Vagina (tissue), 2 donors: Measurements from ENCODE around the gene PBLD. TPM values are rescaled to one million over a fixed set of nuclear protein-coding genes. Genes with fewer than 3 reads are reported as not detected.

Source experiments
- DNase-seq, 2 donors: peaks; one replicate each; pipeline ENCODE4 v3.0.0-alpha.2; 2017; ENCODE audit errors: extremely low spot score in 2 of 2
- H3K27ac ChIP-seq: fragments of 200-600 bp; sonication (generic); one replicate; pipeline ENCODE4 v1.5.1; 2019
- H3K27me3 ChIP-seq: fragments of 200-600 bp; sonication (generic); one replicate; pipeline ENCODE4 v1.5.1; 2019
- H3K36me3 ChIP-seq, 2 donors: fragments of 200-600 bp; sonication (generic); one replicate each; pipeline ENCODE4 v1.5.1; 2017 to 2019
- H3K4me1 ChIP-seq: fragments of 200-600 bp; sonication (generic); one replicate; pipeline ENCODE4 v1.5.1; 2019
- H3K4me3 ChIP-seq, 2 donors: fragments of 200-600 bp; sonication (generic); 1 replicate in 1 of 2; 2 replicates in 1 of 2; pipeline ENCODE4 v1.5.1; 2016 to 2019
- H3K9me3 ChIP-seq: fragments of 200-600 bp; sonication (generic); one replicate; pipeline ENCODE4 v1.5.1; 2019
- CTCF ChIP-seq, 3 experiments: fragments of 450-650 bp in 2 of 3; fragments of 200-600 bp in 1 of 3; sonication (generic) in 1 of 3; IDR thresholded peaks; one replicate each; pipeline ENCODE4 v1.5.1; 2017 to 2019; ENCODE audit warnings: antibody characterized with exemption in 3 of 3, mild to moderate bottlenecking in 2 of 3, moderate library complexity in 2 of 3
- POLR2A ChIP-seq, 2 donors: fragments of 450-650 bp; IDR thresholded peaks; one replicate each; pipeline ENCODE4 v1.6.1; 2017; ENCODE audit warnings: antibody characterized with exemption in 2 of 2, mild to moderate bottlenecking in 2 of 2, moderate library complexity in 2 of 2
- POLR2AphosphoS5 ChIP-seq, 2 donors: sonication (generic); formaldehyde crosslinking; IDR thresholded peaks; one replicate each; pipeline ENCODE4 v1.9.0; 2017; ENCODE audit warnings: antibody characterized with exemption in 2 of 2, mild to moderate bottlenecking in 2 of 2, low read depth in 1 of 2; ENCODE audit not compliant: insufficient read depth in 1 of 2
- intact Hi-C: fragments of 100-400 bp; cut with DNase I; formaldehyde crosslinking; loops from one replicate; pipeline ENCODE4 v1.15.1; 2023
- total RNA-seq: library from RNA; depleted of rRNA; stranded (reverse); fragments of >200 nt; gene quantifications from one replicate; pipeline ENCODE4 v1.2.3, GENCODE V29; 2016

Gene PBLD
- total RNA-seq, 1 donor from 2014 or later, result 1.2 TPM

GRCh38 chr10:68238371-68238770 is 94.4 kb downstream of the PBLD start:
- intact Hi-C loops, result no loop called here
- Histone ChIP-seq H3K27me3 (no peaks in the 10 kb centered on the region), H3K9me3 (no peaks in the 10 kb centered on the region), H3K36me3 (no peaks in the 10 kb centered on the region), H3K4me1 (no peaks in the 10 kb centered on the region), H3K27ac (no peak overlapping the region), H3K4me3 (no peak overlapping the region)
- no peak for TF ChIP-seq POLR2AphosphoS5 (IDR thresholded peaks at IDR 0.05; ENCODE audit: insufficient read depth in 1 of 2, low read depth in 1 of 2)
- TF ChIP-seq POLR2A (IDR thresholded peaks at IDR 0.05), result no peak
- TF ChIP-seq CTCF (IDR thresholded peaks at IDR 0.05), result no peak
- DNase-seq, result no peak

- TF ChIP-seq CTCF (IDR thresholded peaks at IDR 0.05) (no peak), POLR2A (IDR thresholded peaks at IDR 0.05) (no peak), POLR2AphosphoS5 (IDR thresholded peaks at IDR 0.05; ENCODE audit: insufficient read depth in 1 of 2, low read depth in 1 of 2) (no peak)
- Histone ChIP-seq H3K4me1 (no peaks in the 10 kb centered on the region), H3K4me3 (no peak overlapping the region), H3K9me3 (no peaks in the 10 kb centered on the region), H3K27ac (no peak overlapping the region), H3K27me3 (no peaks in the 10 kb centered on the region), H3K36me3 (no peaks in the 10 kb centered on the region)
- intact Hi-C loops, result no loop called here
- DNase-seq, result no peak
These were observed 95.6 kb downstream of the PBLD start for GRCh38 chr10:68237173-68237572.

GRCh38 chr10:68235581-68235980 is 97.1 kb downstream of the PBLD start:
- Histone ChIP-seq H3K9me3 (no peaks in the 10 kb centered on the region), H3K27me3 (no peaks in the 10 kb centered on the region), H3K4me1 (peaks cover 6% of the 10 kb centered on the region), H3K4me3 (no peak overlapping the region), H3K36me3 (no peaks in the 10 kb centered on the region), H3K27ac (no peak overlapping the region)
- intact Hi-C loops, result no loop called here
- TF ChIP-seq POLR2A (IDR thresholded peaks at IDR 0.05) (no peak), CTCF (IDR thresholded peaks at IDR 0.05) (no peak), POLR2AphosphoS5 (IDR thresholded peaks at IDR 0.05; ENCODE audit: insufficient read depth in 1 of 2, low read depth in 1 of 2) (no peak)
- DNase-seq, result no peak

- no peak for DNase-seq
- Histone ChIP-seq H3K27ac (no peak overlapping the region), H3K4me3 (no peak overlapping the region), H3K36me3 (no peaks in the 10 kb centered on the region), H3K27me3 (no peaks in the 10 kb centered on the region), H3K9me3 (no peaks in the 10 kb centered on the region), H3K4me1 (peaks cover 6% of the 10 kb centered on the region)
- intact Hi-C loops, result no loop called here
- TF ChIP-seq POLR2A (IDR thresholded peaks at IDR 0.05) (no peak), POLR2AphosphoS5 (IDR thresholded peaks at IDR 0.05; ENCODE audit: insufficient read depth in 1 of 2, low read depth in 1 of 2) (no peak), CTCF (IDR thresholded peaks at IDR 0.05) (no peak)
These were observed 97.6 kb downstream of the PBLD start for GRCh38 chr10:68235111-68235510.

GRCh38 chr10:68233046-68233445 is 99.7 kb downstream of the PBLD start:
- intact Hi-C loops, result no loop called here
- Histone ChIP-seq H3K27me3 (no peaks in the 10 kb centered on the region), H3K4me1 (peaks cover 6% of the 10 kb centered on the region), H3K9me3 (no peaks in the 10 kb centered on the region), H3K36me3 (no peaks in the 10 kb centered on the region), H3K4me3 (no peak overlapping the region), H3K27ac (no peak overlapping the region)
- no peak for TF ChIP-seq CTCF (IDR thresholded peaks at IDR 0.05)
- no peak for DNase-seq

Other genes with a start within 250 kb of the PBLD start
- not detected for gene MYPN, start 223.4 kb downstream of the PBLD start, total RNA-seq
- not detected for gene ATOH7, start 100.8 kb downstream of the PBLD start, total RNA-seq
- 90.4 TPM for gene HNRNPH3, start 864 bp downstream of the PBLD start, total RNA-seq
- 24.8 TPM for gene RUFY2, start 74.3 kb upstream of the PBLD start, total RNA-seq
- 3.7 TPM for gene DNA2, start 139.0 kb upstream of the PBLD start, total RNA-seq
- gene SLC25A16, start 194.6 kb upstream of the PBLD start, total RNA-seq, result 34.9 TPM
- gene TET1, start 227.4 kb upstream of the PBLD start, total RNA-seq, result 3.2 TPM